GM18505 (cell line): ENCODE data around the gene ADAMTSL5.

Experiments
- ATAC-seq: cut with Tn5 transposase; IDR thresholded peaks from one replicate; pipeline ENCODE4 v1.9.1; 2021; ENCODE audit not compliant: unreplicated experiment
- POLR2A ChIP-seq: IDR thresholded peaks from 4 replicates; pipeline ENCODE4 v1.6.1; 2011; ENCODE audit warnings: borderline replicate concordance; ENCODE audit not compliant: insufficient read depth, insufficient read length; ENCODE audit errors: extremely low read depth

The ADAMTSL5 gene

DNA sequence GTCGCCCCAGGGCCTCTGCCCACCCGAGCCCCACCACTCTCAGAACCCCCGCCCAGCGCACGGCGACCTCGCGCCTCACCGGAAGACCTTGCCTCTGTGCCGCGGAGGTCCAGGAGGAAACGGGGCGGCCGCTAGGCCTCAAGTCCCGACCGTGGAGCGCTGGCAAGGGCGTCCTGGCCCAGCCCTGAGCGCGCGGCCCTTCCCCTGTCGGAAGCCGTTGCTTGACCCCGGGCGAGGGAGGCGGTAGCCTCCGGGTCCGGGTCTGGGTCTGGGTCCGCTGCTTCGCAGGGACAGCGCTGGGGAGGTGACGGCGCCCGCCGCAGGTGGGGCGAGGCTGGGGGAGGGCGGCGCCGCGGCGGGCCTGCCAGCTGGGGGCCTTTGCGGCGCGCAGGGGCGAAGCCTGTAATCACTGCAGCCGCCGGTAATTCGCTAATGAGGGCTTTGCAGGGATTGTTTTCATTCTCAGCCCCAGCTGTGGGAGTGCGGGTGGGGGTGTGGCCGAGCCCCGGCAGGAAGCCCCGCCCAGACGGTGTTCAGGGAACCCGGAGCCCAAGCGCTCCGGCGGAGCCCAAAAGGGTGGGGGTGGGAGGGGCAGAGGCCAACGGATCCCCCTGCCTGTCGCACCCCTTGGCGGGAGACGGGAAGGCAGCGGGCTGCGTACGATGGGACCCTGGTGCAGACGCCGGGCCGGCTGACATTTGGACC lies 42.4 kb downstream of the ADAMTSL5 start:
- no peak for TF ChIP-seq POLR2A
- ATAC-seq, result no peak

DNA sequence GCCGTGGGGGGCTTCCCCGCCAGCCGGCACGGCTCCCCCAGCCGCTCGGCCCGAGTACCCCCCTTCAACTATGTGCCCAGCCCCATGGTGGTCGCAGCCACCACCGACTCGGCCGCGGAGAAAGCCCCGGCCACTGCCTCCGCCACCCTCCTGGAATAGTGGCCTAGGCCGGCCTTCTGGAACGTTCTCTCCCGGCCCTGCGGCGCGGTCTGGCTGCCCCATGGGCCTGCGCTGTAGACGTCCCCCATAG lies 42.8 kb downstream of the ADAMTSL5 start:
- ATAC-seq, result no peak
- no peak for TF ChIP-seq POLR2A

DNA sequence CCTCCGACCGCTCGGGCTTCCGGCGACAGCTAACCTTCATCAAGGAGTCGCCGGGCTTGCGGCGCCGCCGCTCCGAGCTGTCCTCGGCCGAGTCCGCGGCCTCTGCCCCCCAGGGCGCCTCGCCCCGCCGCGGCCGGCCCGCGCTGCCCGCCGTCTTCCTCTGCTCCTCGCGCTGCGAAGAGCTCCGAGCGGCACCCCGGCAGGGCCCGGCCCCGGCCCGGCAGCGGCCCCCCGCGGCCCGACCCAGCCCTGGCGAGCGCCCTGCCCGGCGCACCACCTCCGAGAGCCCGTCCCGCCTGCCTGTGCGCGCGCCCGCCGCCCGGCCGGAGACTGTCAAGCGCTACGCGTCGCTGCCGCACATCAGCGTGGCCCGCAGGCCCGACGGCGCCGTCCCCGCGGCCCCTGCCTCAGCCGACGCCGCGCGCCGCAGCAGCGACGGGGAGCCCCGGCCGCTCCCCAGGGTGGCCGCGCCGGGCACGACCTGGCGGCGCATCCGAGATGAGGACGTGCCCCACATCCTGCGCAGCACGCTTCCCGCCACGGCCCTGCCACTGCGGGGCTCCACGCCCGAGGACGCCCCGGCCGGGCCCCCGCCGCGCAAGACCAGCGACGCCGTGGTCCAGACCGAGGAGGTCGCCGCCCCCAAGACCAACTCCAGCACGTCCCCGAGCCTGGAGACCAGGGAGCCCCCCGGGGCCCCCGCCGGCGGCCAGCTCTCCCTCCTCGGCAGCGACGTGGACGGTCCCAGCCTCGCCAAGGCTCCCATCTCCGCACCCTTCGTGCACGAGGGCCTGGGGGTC lies 43.4 kb downstream of the ADAMTSL5 start:
- TF ChIP-seq POLR2A, result no peak
- ATAC-seq, result no peak

DNA sequence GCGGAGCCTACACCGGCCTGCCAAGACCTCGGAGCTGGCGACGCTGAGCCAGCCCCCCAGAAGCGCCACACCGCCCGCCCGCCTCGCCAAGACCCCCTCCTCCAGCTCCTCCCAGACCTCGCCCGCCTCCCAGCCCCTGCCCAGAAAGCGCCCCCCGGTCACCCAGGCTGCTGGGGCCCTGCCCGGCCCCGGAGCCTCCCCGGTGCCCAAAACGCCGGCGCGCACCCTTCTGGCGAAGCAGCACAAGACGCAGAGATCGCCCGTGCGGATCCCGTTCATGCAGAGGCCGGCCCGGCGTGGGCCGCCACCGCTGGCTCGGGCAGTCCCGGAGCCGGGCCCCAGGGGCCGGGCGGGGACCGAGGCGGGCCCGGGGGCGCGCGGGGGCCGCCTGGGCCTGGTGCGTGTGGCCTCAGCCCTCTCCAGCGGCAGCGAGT lies 44.0 kb downstream of the ADAMTSL5 start:
- no peak for ATAC-seq
- no peak for TF ChIP-seq POLR2A

DNA sequence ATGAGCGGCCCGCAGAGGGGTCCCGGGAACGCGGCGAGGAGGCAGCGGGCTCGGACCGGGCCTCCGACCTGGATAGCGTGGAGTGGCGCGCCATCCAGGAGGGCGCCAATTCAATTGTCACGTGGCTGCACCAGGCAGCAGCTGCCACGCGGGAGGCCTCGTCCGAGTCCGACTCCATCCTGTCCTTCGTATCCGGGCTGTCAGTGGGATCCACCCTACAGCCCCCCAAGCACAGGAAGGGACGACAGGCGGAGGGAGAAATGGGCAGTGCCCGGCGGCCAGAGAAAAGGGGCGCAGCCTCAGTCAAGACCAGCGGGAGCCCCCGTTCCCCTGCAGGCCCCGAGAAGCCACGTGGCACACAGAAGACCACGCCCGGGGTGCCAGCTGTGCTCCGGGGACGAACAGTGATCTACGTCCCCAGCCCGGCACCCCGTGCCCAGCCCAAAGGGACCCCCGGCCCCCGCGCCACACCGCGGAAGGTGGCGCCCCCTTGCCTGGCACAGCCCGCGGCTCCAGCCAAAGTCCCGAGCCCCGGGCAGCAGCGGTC lies 44.5 kb downstream of the ADAMTSL5 start:
- no peak for ATAC-seq
- TF ChIP-seq POLR2A, result no peak

DNA sequence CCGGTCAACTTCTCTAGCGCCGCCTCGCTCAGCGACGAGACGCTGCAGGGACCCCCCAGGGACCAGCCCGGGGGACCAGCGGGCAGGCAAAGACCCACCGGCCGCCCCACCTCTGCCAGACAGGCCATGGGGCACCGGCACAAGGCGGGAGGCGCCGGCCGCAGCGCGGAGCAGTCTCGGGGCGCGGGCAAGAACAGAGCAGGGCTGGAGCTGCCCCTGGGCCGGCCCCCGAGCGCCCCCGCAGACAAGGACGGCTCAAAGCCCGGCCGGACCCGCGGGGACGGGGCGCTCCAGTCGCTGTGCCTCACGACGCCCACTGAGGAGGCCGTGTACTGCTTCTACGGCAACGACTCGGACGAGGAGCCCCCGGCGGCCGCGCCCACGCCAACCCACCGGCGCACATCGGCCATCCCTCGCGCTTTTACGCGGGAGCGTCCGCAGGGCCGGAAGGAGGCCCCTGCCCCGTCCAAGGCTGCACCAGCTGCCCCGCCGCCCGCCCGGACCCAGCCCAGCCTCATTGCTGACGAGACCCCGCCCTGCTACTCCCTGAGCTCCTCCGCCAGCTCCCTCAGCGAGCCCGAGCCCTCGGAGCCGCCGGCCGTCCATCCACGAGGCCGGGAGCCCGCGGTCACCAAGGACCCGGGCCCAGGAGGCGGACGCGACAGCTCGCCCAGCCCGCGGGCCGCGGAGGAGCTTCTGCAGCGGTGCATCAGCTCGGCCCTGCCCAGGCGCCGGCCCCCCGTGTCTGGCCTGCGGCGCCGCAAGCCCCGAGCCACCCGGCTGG lies 45.1 kb downstream of the ADAMTSL5 start:
- ATAC-seq, result no peak
- no peak for TF ChIP-seq POLR2A

DNA sequence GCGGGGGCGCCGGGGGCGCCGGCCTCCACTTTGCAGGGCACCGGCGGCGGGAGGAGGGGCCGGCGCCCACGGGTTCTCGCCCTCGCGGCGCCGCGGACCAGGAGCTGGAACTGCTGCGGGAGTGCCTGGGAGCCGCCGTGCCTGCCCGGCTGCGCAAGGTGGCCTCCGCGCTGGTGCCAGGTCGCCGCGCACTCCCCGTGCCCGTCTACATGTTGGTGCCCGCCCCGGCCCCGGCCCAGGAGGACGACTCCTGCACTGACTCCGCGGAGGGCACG lies 45.7 kb downstream of the ADAMTSL5 start:
- ATAC-seq, result no peak
- no peak for TF ChIP-seq POLR2A

DNA sequence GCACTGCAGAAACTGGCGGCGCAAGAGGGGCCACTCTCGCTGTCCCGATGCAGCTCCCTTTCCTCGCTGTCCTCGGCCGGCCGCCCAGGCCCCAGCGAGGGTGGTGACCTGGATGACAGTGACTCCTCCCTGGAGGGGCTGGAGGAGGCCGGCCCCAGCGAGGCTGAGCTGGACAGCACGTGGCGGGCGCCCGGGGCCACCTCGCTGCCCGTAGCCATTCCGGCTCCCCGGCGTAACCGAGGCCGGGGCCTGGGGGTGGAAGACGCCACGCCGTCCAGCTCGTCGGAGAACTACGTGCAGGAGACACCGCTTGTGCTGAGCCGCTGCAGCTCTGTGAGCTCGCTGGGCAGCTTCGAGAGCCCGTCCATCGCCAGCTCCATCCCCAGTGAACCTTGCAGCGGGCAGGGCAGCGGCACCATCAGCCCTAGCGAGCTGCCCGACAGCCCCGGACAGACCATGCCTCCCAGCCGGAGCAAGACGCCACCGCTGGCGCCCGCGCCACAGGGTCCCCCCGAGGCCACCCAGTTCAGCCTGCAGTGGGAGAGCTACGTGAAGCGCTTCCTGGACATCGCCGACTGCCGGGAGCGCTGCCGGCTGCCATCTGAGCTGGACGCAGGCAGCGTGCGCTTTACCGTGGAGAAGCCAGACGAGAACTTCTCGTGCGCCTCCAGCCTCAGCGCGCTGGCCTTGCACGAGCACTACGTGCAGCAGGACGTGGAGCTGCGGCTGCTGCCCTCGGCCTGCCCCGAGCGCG lies 46.2 kb downstream of the ADAMTSL5 start:
- no peak for TF ChIP-seq POLR2A
- ATAC-seq, result no peak

DNA sequence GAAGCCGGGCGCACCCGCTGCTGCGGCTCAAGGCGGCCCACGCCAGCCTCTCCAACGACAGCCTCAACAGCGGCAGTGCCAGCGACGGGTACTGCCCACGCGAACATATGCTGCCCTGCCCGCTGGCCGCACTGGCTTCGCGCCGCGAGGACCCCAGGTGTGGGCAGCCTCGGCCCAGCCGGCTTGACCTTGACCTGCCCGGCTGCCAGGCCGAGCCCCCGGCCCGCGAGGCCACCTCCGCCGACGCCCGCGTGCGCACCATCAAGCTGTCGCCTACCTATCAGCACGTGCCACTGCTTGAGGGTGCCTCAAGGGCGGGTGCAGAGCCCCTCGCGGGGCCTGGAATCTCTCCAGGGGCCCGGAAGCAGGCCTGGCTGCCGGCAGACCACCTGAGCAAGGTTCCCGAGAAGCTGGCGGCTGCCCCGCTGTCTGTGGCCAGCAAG lies 46.8 kb downstream of the ADAMTSL5 start:
- ATAC-seq, result no peak
- no peak for TF ChIP-seq POLR2A

DNA sequence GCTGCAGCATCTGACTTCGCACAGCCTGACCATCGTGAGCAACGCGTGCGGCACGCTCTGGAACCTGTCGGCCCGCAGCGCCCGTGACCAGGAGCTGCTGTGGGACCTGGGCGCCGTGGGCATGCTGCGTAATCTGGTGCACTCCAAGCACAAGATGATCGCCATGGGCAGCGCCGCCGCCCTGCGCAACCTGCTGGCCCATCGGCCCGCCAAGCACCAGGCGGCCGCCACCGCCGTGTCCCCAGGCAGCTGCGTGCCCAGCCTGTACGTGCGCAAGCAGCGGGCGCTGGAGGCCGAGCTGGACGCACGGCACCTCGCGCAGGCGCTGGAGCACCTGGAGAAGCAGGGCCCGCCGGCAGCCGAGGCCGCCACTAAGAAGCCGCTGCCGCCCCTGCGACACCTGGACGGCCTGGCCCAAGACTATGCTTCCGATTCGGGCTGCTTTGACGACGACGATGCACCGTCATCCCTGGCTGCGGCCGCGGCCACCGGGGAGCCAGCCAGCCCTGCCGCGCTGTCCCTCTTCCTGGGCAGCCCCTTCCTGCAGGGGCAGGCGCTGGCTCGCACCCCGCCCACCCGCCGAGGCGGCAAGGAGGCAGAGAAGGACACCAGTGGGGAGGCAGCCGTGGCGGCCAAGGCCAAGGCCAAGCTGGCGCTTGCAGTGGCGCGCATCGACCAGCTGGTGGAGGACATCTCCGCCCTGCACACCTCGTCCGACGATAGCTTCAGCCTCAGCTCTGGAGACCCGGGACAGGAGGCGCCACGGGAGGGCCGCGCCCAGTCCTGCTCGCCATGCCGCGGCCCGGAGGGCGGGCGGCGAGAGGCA lies 47.4 kb downstream of the ADAMTSL5 start:
- ATAC-seq, result no peak
- no peak for TF ChIP-seq POLR2A

DNA sequence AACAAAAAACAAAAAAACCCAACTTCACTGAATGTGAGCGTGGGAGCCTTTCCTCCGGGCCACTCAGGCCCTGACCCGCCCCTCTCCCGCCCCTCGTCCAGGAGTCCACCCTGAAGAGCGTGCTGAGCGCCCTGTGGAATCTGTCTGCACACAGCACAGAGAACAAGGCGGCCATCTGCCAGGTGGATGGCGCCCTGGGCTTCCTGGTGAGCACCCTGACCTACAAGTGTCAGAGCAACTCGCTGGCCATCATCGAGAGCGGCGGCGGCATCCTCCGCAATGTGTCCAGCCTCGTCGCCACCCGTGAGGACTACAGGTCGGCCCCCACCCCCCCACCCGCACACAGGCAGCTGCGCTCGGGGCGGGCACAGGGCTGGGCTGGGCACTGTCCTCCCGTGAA lies 51.0 kb downstream of the ADAMTSL5 start:
- TF ChIP-seq POLR2A, result no peak
- ATAC-seq, result no peak
